ENCODE measurements around the gene UBE2L3.
"Not testable (repeated sequence)": the region's sequence is repeated elsewhere in the genome, so short reads cannot be mapped to it uniquely, and the experiment has no call there.

The UBE2L3 gene

DNA sequence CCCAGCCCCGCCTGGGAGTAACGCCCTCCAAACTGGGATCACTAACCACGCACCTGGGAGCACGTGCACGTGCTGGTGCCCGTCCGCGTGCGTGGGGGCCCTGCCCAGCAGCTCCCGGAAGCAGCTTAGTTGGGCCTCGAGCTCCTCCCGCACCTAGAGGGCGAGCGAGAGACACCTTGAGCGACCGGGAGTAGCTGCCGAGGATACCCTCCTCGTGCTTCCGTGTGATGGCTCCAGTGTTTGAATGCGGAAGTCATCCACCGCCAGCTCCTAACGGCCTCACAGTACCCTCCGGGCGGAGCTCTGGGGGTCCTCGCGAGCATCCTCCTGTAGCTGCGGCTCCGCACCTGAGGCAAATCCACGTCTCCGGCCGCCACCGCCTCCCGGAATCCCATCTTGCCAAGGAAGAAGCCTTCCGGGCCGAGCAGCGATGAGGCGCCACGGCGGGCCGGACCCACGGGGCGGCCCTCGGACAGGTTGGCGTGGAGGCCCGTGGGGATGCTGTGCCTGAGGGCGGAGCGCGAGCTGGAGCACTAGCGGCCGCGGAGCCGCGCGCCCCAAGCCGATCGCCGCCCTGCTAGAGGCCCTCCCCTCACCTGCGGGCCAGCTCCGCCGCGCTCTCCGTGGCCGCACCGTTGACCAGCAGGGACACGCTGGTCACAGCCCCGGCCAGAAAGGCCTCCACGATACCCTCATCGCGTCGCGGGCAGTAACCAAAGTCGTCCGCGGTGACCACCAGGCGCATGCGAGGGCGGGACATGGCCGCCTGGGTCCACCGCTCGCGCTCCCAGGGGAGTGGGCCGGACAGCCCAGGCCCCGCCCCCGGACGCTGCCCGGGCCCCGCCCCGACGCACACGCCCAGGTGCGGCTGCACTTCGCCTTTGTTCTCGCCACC, 62.0 kb downstream of the UBE2L3 start, which contains the start of gene YDJC:
Gene YDJC (minus strand): TSS at position 768 of the 895 bp plus-strand sequence. CDS start 8 bp downstream, at position 760.
- peak; percentile 98 for DNase-seq

- DNase-seq = no peak
Observed at GRCh38 chr22:21631025-21631424, 63.5 kb downstream of the UBE2L3 start.

- DNase-seq = peak; percentile 85
Observed at GRCh38 chr22:21632237-21632895, 64.9 kb downstream of the UBE2L3 start, which contains the start of gene CCDC116. Gene CCDC116, plus strand, starts transcription at chr22:21632760. Its CDS starts 422 bp downstream, at chr22:21633182.

- DNase-seq = no peak
Observed at GRCh38 chr22:21632931-21633330, 65.4 kb downstream of the UBE2L3 start.

GRCh38 chr22:21633481-21633880, 66.0 kb downstream of the UBE2L3 start:
- no peak for DNase-seq

DNA sequence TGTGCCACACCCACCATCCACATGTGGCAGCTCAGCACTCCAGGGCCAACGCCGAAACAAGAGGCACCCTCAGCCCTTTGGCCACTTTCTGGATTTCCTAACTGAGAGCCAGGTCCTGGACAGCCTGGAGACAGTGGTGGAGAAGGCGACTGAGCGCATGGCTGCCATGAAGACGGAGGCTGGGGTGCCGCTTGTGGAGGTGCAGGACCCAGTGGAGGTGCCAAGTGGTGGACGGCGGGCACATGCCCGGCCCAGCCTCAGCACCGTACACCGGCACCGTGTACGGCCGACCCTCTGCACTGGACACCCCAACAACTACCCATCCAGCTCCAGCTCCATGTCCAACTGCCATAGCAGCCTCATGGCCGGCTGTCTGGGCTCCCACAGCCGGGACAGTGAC, 66.6 kb downstream of the UBE2L3 start:
- no peak for DNase-seq

GRCh38 chr22:21634844-21635243, 67.3 kb downstream of the UBE2L3 start:
- DNase-seq = no peak

- DNase-seq = no peak
Observed at GRCh38 chr22:21635771-21636510, 68.4 kb downstream of the UBE2L3 start.

- DNase-seq = no peak
Observed at GRCh38 chr22:21636629-21637218, 69.2 kb downstream of the UBE2L3 start.

DNA sequence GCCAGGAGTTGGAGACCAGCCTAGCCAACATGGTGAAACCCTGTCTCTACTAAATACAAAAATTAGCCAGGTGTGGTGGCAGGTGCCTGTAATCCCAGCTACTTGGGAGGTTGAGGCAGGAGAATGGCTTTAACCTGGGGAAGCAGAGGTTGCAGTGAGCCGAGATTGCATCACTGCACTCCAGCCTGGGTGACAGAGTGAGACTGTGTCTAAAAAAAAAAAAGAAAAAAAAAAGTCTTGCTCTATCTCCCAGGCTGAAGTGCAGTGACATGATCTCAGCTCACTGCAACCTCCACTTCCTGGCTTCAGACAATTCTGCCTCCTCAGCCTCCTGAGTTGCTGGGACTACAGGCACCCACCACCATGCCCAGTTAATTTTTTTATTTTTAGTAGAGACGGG, 69.9 kb downstream of the UBE2L3 start:
- not testable (repeated sequence) for DNase-seq

GRCh38 chr22:21639359-21639758, 71.8 kb downstream of the UBE2L3 start:
- DNase-seq = no peak

- no peak for DNase-seq
Observed at GRCh38 chr22:21640810-21641209, 73.3 kb downstream of the UBE2L3 start.

GRCh38 chr22:21641417-21641788, 73.9 kb downstream of the UBE2L3 start:
- DNase-seq = peak; percentile 60

DNA sequence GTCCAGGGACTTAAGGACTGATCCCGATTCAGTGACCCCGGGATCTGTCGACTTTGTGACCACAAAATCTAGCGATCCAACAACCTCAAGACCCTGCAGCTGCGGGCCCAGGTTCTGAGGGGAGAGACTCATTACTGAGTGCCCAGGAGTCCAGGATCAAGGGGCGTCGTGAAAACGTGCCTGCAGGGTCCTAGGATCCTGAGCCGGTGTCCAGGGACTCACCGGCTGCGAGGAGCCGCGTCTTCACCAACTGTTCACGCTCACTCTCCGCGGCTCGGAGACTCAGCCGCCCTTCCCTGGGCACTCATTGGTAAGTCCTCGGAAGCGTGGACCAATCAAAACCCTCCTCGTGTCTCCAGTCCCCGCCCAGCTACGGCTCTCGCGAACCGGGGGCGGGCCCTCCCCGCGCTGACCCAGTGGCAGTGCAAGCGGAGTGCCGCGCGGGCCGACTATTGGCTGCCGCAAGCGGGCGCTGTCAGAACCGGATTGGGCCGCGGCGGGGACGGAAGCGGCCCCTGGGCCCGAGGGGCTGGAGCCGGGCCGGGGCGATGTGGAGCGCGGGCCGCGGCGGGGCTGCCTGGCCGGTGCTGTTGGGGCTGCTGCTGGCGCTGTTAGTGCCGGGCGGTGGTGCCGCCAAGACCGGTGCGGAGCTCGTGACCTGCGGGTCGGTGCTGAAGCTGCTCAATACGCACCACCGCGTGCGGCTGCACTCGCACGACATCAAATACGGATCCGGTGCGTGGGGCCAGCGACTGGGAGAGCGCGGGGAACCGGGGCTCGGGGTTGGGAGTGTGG, 74.5 kb downstream of the UBE2L3 start, which contains the start of gene SDF2L1:
Gene SDF2L1 (plus strand): TSS at position 514 of the 795 bp plus-strand sequence. CDS start 35 bp downstream, at position 549.
- DNase-seq = peak; percentile 99

DNA sequence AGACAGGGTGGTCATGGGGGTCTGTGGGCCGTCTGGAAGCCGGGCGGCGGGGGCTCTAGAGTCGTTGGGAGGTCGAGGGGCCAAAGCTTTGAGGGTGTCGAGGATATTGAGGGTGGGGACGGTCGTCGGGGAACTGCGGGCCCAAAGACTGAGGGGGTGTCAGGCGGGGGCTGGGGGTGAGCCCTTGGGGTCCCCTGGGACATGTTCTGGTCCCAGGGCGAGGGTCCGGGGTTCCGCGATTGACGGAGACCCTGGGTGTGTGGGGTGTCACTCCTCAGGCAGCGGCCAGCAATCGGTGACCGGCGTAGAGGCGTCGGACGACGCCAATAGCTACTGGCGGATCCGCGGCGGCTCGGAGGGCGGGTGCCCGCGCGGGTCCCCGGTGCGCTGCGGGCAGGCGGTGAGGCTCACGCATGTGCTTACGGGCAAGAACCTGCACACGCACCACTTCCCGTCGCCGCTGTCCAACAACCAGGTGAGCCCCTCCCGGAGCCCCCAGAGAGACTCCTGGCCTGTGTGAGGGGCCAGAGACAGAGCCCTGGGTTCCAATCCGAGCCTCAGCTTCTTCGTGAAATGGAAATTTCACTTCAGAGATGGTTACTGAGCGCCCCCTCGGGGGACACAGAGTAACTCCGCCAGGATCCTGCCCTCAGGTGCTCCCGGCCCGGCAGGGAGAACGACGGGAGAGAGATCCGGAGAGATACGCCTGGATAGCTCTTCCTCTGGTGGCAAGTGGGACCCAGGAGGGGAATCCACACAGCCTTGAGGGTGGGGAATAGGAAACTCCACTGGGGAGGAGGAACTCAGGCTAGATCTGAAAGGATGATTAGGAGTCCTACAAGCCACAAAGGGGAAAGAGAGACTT, 75.3 kb downstream of the UBE2L3 start:
- DNase-seq = peak; percentile 82

DNA sequence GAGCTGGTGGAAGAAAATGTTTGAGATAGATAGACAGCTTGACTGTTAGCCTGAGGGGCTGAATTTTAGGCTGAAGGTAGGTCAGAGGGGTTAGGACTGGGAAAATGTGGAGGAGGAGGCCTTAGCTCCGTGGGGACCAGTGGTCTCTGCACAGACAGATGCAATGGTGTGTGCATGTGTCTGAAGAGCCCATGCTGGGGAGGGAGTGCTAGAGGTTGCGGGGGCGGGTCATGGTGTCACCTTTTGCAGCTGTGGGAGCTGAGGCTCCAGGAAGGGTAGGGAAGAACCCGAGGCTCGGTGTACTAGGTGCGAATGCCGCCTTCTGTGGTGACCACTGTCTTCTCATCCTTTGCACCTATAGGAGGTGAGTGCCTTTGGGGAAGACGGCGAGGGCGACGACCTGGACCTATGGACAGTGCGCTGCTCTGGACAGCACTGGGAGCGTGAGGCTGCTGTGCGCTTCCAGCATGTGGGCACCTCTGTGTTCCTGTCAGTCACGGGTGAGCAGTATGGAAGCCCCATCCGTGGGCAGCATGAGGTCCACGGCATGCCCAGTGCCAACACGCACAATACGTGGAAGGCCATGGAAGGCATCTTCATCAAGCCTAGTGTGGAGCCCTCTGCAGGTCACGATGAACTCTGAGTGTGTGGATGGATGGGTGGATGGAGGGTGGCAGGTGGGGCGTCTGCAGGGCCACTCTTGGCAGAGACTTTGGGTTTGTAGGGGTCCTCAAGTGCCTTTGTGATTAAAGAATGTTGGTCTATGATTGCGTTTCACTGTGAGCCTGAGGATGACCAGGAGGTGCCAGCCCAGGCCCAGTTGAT, 76.2 kb downstream of the UBE2L3 start:
- peak; percentile 47 for DNase-seq

- not testable (repeated sequence) for DNase-seq
Observed at GRCh38 chr22:21645513-21645912, 78.0 kb downstream of the UBE2L3 start.

- peak; percentile 94 for DNase-seq
Observed at GRCh38 chr22:21646608-21647590, 79.4 kb downstream of the UBE2L3 start.

DNA sequence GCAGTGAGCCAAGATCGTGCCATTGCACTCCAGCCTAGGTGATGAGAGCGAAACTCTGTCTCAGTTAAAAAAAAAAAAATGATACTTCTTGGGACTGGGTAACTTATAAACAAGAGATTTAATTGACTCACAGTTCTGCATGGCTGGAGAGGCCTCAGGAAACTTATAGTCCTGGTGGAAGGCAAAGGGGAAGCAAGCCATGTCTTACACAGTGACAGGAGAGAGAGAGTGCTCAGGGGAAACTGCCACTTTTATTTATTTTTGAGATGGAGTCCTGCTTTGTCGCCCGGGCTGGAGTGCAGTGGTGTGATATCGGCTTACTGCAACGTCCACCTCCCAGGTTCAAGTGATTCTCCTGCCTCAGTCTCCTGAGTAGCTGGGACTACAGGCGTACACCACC, 82.8 kb downstream of the UBE2L3 start:
- no peak for DNase-seq

Measured in hematopoietic multipotent progenitor cell treated with erythropoietin and hydrocortisone succinate and interleukin-3 and kit ligand, for 4 days (in vitro differentiated cells).